ENCODE results near the gene DMGDH.

Gene DMGDH

DNA sequence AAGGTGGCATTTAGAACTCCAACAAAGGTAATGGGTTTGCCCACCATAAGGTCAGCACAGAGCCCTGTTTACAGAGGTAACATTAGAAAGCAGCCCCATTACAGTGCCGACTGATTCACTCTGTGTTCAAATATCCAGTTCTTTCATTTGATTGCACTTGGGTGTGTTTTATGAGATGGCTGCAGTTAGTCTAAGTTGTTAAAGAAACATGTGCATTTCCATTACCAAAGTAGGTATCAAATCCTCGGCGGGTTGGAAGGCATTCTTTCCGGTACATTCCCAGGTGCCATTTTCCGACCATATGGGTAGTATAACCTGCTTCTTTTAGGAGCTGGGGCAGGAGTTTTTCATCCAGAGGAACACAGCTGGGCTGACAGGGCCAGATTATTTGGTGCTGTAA lies 100.7 kb downstream of the DMGDH start:
- no peak for DNase-seq

DNA sequence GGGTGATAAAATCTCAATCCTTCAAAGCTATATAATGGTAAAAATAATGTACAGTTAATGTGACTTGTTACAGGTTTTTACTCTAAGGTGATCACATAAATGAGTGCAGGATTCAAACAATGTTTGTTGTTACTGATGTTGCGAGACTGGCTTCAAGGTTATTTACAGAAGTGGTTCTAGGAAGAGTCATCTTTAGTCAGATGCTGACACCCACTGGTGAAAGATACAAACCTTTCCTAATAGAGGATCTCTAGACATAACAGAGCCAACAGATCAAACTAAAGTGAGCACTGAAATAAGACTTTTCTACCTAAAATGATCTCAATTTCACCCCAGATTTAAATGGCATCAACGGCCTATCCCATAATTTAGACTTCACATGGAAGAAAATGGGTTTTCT lies 104.6 kb downstream of the DMGDH start:
- DNase-seq: no peak

DNA sequence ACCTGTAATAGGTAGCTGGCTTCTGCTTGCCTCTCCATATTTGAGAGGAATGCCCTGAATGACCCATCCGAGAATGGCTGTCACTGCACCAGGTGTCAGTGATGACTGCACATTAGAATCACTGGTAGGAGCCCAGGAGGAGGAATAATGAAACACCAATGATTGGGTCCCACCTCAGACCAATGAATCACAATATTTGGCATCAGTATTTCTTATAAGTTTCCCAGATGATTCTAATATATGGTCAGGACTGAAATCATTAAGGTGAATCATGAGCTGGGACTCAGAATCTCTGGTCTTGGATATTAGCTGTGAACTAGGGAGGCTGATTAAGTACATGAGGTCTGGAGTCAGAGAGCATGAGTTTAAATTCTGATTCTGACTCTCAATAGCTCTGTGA lies 107.7 kb downstream of the DMGDH start:
- DNase-seq: no peak

DNA sequence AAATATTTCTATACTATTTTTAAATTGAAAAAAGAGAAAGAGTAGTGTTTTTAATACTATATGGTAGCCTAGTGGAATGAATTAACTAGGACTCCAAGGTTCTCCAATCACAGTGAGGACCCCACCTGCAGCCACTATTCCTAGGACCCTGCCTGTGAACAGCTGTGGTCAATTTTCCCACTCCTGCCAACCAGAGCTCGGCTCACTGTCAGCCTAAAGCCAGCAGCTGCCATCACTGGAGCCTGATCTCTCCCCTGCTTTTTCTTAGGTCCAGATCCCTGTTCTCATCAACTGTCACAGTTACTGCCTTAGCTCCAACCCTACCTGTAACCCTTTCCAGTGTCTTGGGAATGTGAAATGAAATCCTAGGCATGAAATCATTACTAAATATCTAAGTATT lies 109.7 kb downstream of the DMGDH start:
- DNase-seq: no peak

DNA sequence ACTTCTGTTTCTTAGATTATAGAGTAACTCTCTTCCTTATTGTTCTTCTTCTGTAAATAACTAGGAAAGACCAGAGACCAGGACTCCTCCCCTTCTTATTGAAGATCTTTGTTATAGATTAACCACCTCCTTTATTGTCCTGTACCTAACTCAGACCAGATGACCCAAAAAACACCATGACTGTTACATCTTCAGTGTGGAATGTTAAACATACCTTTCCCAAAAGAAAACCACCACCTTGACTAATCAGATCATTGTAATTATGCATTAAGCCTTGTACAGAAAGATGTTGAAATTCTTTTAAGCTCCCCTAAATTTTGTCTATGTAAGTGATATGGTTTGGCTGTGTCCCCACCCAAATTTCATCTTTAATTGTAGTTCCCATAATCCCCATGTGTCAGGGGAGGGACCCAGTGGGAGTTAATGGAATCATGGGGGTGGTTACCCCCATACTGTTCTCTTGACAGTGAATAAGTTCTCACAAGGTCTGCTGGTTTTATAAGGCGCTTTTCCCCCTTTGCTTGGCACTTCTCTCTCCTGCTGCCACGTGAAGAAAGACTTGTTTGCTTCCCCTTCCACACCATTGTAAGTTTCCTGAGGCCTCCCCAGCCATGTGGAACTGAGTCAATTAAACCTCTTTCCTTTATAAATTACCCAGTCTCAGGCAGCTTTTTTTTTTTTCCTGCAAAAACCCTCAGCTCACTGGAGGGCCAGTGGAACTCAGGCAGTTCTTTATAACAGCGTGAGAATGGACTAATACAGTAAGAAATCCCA lies 110.6 kb downstream of the DMGDH start:
- DNase-seq: no peak

DNA sequence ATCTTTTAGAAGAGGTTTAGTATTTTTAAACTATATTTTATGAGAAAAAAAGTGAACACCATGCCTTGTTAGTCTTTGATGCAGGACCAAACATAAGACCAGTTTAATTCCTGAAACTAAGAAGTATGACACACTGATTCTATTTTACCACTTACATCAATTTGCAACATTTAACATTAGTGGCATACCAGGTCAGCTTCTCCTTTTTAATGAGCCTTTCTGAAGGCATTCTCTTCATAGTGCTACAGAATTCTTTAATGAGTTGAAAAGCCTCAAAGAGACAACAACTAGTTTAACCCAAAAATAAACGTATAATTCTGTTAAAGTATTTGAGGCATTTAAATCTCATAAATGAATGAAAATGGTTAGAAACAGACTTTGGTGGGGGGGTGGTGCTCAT lies 112.6 kb downstream of the DMGDH start:
- no peak for DNase-seq

- DNase-seq: no peak
These were observed 116.2 kb downstream of the DMGDH start for GRCh38 chr5:78953092-78953800.

Measured in 8988T (cell line).